HCT116 (cell line): ENCODE results near the gene TRMT1. TPM values are rescaled to one million over a fixed set of nuclear protein-coding genes. Genes with fewer than 3 reads are reported as not detected.

ENCODE experiments used
- ATAC-seq: fragments of 200-7000 bp; cut with Tn5 transposase; 2 replicates; pipeline ENCODE4 v1.9.1; 2020; ENCODE audit warnings: mild to moderate bottlenecking, moderate library complexity
- BruUV-seq: library from RNA; stranded (reverse); fragments of 400-500 nt; replicated peaks from 2 replicates; lab custom pipeline; 2021; lab: Mats Ljungman, UMichigan
- CTCF ChIA-PET: fragments of 300-600 bp; sonication (Branson Sonifier 250); formaldehyde crosslinking; loops from one replicate; lab custom pipeline; 2021; ENCODE audit warnings: antibody characterized with exemption; lab: Charles Lee
- POLR2A ChIA-PET: fragments of 300-600, 350-600 bp; sonication (Branson Sonifier 250); formaldehyde crosslinking; loops from one replicate; lab custom pipeline; 2021; ENCODE audit warnings: antibody characterized with exemption; lab: Charles Lee
- RAD21 ChIA-PET, 2 experiments: fragments of 300-600 bp; sonication (Branson Sonifier 250); formaldehyde crosslinking; loops; one replicate each; lab custom pipeline; 2023; ENCODE audit warnings: low total read pairs in 2 of 2; ENCODE audit not compliant: uncharacterized antibody in 2 of 2, unreplicated experiment in 2 of 2, low non-redundant PET in 1 of 2; lab: Charles Lee
- DNase-seq: peaks from one replicate; pipeline ENCODE4 v3.0.0-alpha.2; 2010; ENCODE audit warnings: low read depth, low spot score
- H2AFZ ChIP-seq: fragments of 200-600 bp; shearing (Covaris generic), sonication (generic); 2 replicates; pipeline ENCODE4 v1.6.1; 2017; ENCODE audit warnings: low read depth, mixed run types, mixed read lengths, antibody characterized with exemption, low read length; ENCODE audit not compliant: poor library complexity, severe bottlenecking
- H3K27ac ChIP-seq: 2 replicates; pipeline ENCODE4 v1.5.1; 2012; ENCODE audit warnings: low read depth, low read length
- H3K27me3 ChIP-seq: fragments of 200-600 bp; sonication (generic); 2 replicates; pipeline ENCODE4 v1.6.1; 2016; ENCODE audit warnings: mixed run types, low read length, mixed read lengths; ENCODE audit not compliant: insufficient read depth
- H3K36me3 ChIP-seq, 2 experiments: fragments of 200-500 bp in 1 of 2; fragments of 200-600 bp in 1 of 2; sonication (Bioruptor generic) in 1 of 2; sonication (generic) in 1 of 2; 2 replicates each; pipeline versions ENCODE4 v1.5.1 to v1.6.1; 2014 to 2016; ENCODE audit warnings: low read length in 2 of 2, inconsistent platforms in 1 of 2, mixed read lengths in 1 of 2, mixed run types in 1 of 2; ENCODE audit not compliant: insufficient read depth in 2 of 2, control insufficient read depth in 1 of 2
- H3K4me1 ChIP-seq, 2 experiments: fragments of 200-600 bp in 1 of 2; sonication (generic) in 1 of 2; 2 replicates each; pipeline versions ENCODE4 v1.5.1 to v1.6.1; 2012 to 2017; ENCODE audit warnings: low read length in 2 of 2, inconsistent platforms in 1 of 2, mild to moderate bottlenecking in 1 of 2, mixed read lengths in 1 of 2, mixed run types in 1 of 2, moderate library complexity in 1 of 2; ENCODE audit not compliant: insufficient read depth in 2 of 2, control insufficient read depth in 1 of 2
- H3K4me2 ChIP-seq: fragments of 200-600 bp; sonication (generic); 2 replicates; pipeline ENCODE4 v1.6.1; 2017; ENCODE audit warnings: mixed run types, low read length, mixed read lengths
- H3K4me3 ChIP-seq, 2 experiments: fragments of 200-600 bp in 1 of 2; sonication (generic) in 1 of 2; replicated peaks in 1 of 2; 2 replicates each; pipeline ENCODE4 v1.5.1; 2011 to 2016; ENCODE audit warnings: low read length in 2 of 2, control low read depth in 1 of 2, low read depth in 1 of 2, mild to moderate bottlenecking in 1 of 2, mixed read lengths in 1 of 2, mixed run types in 1 of 2
- H3K79me2 ChIP-seq: fragments of 200-600 bp; sonication (generic); 2 replicates; pipeline ENCODE4 v1.6.1; 2017; ENCODE audit warnings: mild to moderate bottlenecking, mixed run types, low read length, moderate library complexity, mixed read lengths; ENCODE audit not compliant: insufficient read depth
- H3K9ac ChIP-seq: fragments of 200-600 bp; sonication (generic); 2 replicates; pipeline ENCODE4 v1.6.1; 2016; ENCODE audit warnings: low read length, mixed read lengths
- H3K9me2 ChIP-seq: fragments of 200-600 bp; sonication (generic), shearing (Covaris generic); 2 replicates; pipeline ENCODE4 v1.6.1; 2017; ENCODE audit warnings: mixed run types, mild to moderate bottlenecking, moderate library complexity; ENCODE audit not compliant: insufficient read depth
- H3K9me3 ChIP-seq, 2 experiments: fragments of 200-500 bp in 1 of 2; fragments of 200-600 bp in 1 of 2; sonication (Bioruptor generic) in 1 of 2; sonication (generic) in 1 of 2; 2 replicates each; pipeline ENCODE4 v1.6.1; 2014 to 2017; ENCODE audit warnings: low read length in 2 of 2, mixed read lengths in 2 of 2, inconsistent platforms in 1 of 2, low read depth in 1 of 2, mild to moderate bottlenecking in 1 of 2, mixed run types in 1 of 2, moderate library complexity in 1 of 2; ENCODE audit not compliant: control insufficient read depth in 1 of 2, insufficient read depth in 1 of 2
- H4K20me1 ChIP-seq: fragments of 200-600 bp; sonication (generic), shearing (Covaris generic); 2 replicates; pipeline ENCODE4 v1.6.1; 2017; ENCODE audit warnings: mixed run types, mild to moderate bottlenecking, moderate library complexity; ENCODE audit not compliant: insufficient read depth
- CBX3 ChIP-seq: IDR thresholded peaks from 2 replicates; pipeline ENCODE4 v1.6.1; 2012; ENCODE audit warnings: low read depth
- EGR1 ChIP-seq: IDR thresholded peaks from 2 replicates; pipeline ENCODE4 v1.6.1; 2012; ENCODE audit warnings: low read depth
- EZH2 ChIP-seq: fragments of 200-600 bp; sonication (generic); IDR thresholded peaks from 2 replicates; pipeline ENCODE4 v1.6.1; 2017; ENCODE audit warnings: antibody characterized with exemption, mixed run types
- JUND ChIP-seq: IDR thresholded peaks from 2 replicates; pipeline ENCODE4 v1.6.1; 2012
- POLR2A ChIP-seq: IDR thresholded peaks from 2 replicates; pipeline ENCODE4 v1.7.0; 2011; ENCODE audit warnings: borderline replicate concordance; ENCODE audit not compliant: insufficient read depth, insufficient read length; ENCODE audit errors: extremely low read depth
- RAD21 ChIP-seq: IDR thresholded peaks from 2 replicates; pipeline ENCODE4 v1.6.1; 2012; ENCODE audit warnings: low read depth, mild to moderate bottlenecking
- SIN3A ChIP-seq: IDR thresholded peaks from 2 replicates; pipeline ENCODE4 v1.6.1; 2012; ENCODE audit warnings: low read depth
- SP1 ChIP-seq: IDR thresholded peaks from 2 replicates; pipeline ENCODE4 v1.6.1; 2012; ENCODE audit warnings: low read depth
- SRF ChIP-seq: IDR thresholded peaks from 2 replicates; pipeline ENCODE4 v1.6.1; 2012; ENCODE audit warnings: low read depth
- TCF7L2 ChIP-seq: IDR thresholded peaks from 2 replicates; pipeline ENCODE4 v1.7.0; 2011; ENCODE audit warnings: borderline replicate concordance, inconsistent platforms; ENCODE audit not compliant: insufficient read depth, insufficient read length; ENCODE audit errors: extremely low read depth
- YY1 ChIP-seq: IDR thresholded peaks from 2 replicates; pipeline ENCODE4 v1.6.1; 2011; ENCODE audit warnings: low read length, low read depth, moderate library complexity, mild to moderate bottlenecking; ENCODE audit not compliant: insufficient replicate concordance; ENCODE audit errors: extremely low read depth
- ZBTB33 ChIP-seq: IDR thresholded peaks from 2 replicates; pipeline ENCODE4 v1.6.1; 2011; ENCODE audit warnings: mild to moderate bottlenecking, low read length, moderate library complexity; ENCODE audit not compliant: insufficient replicate concordance; ENCODE audit errors: extremely low read depth
- ZFX ChIP-seq: fragments of 450-650 bp; IDR thresholded peaks from 2 replicates; pipeline ENCODE4 v1.6.1; 2017
- ZNF274 ChIP-seq: fragments of 200-500 bp; sonication (Bioruptor generic); IDR thresholded peaks from 2 replicates; pipeline ENCODE4 v1.6.1; 2014; ENCODE audit warnings: mild to moderate bottlenecking, low read depth, low read length, inconsistent platforms
- intact Hi-C: fragments of 100-400 bp; cut with micrococcal nuclease; formaldehyde crosslinking; loops from 2 replicates; pipeline ENCODE4 v1.10.0; 2022
- total RNA-seq: library from RNA; stranded (reverse); gene quantifications from one replicate; pipeline ENCODE4 v1.2.1, GENCODE V29; 2021; ENCODE audit not compliant: unreplicated experiment
- TF ChIP-seq, protein P1 (sequence below), 3 experiments: fragments of 200-600 bp in 1 of 3; sonication (generic) in 1 of 3; IDR thresholded peaks in 2 of 3; conservative IDR thresholded peaks in 1 of 3; 2 replicates each; pipeline ENCODE4 v1.5.1; 2012 to 2017; ENCODE audit warnings: low read depth in 2 of 3, low read length in 2 of 3, antibody characterized with exemption in 1 of 3, borderline replicate concordance in 1 of 3, control low read depth in 1 of 3, mild to moderate bottlenecking in 1 of 3, mixed read lengths in 1 of 3, mixed run types in 1 of 3, moderate library complexity in 1 of 3; ENCODE audit not compliant: insufficient read depth in 1 of 3

The TRMT1 gene
- total RNA-seq, 1 experiment from 2014 or later, result 84.4 TPM

GRCh38 chr19:13117176-13117771 is 734 bp upstream of the TRMT1 start:
- H3K9me3 ChIP-seq, result no peaks in the 10 kb centered on the region
- H3K27ac ChIP-seq, result peak overlapping the region; percentile 100
- ChIA-PET POLR2A (interaction anchor here (1.6 to 1.8 kb wide), 2 partner anchors 35 to 38 kb away, joined by 7 to 16 read pairs; no protein-coding TSS in a partner anchor), CTCF (interaction anchor here (1.0 to 2.2 kb wide), 7 partner anchors 16 to 152 kb away, joined by 3 to 9 read pairs (median 4); no protein-coding TSS in a partner anchor), RAD21 (interaction anchor here in 1 of 2 experiments (0.7 kb wide), 1 partner anchor 151 kb away, joined by 3 read pairs; no protein-coding TSS in a partner anchor)
- H3K9me2 ChIP-seq, result no peaks in the 10 kb centered on the region
- H2AFZ ChIP-seq, result peak overlapping the region; percentile 3
- H3K4me1 ChIP-seq, result peaks cover 21 to 43% of the 10 kb centered on the region in 2 experiments; a peak in 3 of 4 replicates
- 0 out of 2 replicates have a peak, but pooled peaks have one; percentile 31 for TF ChIP-seq EGR1
- TF ChIP-seq RAD21, result no peak
- peaks cover 15% of the 10 kb centered on the region; the same call in 1 of the 2 replicates for H4K20me1 ChIP-seq
- DNase-seq, result peak; percentile 24
- H3K4me2 ChIP-seq, result peak overlapping the region; percentile 91
- H3K36me3 ChIP-seq, result peaks cover 12 to 40% of the 10 kb centered on the region in 2 experiments; a peak in 3 of 4 replicates
- peak overlapping the region; percentile 97 to 98 for H3K4me3 ChIP-seq
- H3K9ac ChIP-seq, result peak overlapping the region; percentile 98
- intact Hi-C loops, result loop anchor here (2.0 to 5.0 kb wide), 2 partner anchors 34 to 145 kb away; partner anchors contain the start of genes IER2 and STX10
- H3K79me2 ChIP-seq, result peaks cover 79% of the 10 kb centered on the region
- TSS peak; percentile 13 for BruUV-seq
- no peak for ATAC-seq
- H3K27me3 ChIP-seq, result no peaks in the 10 kb centered on the region

DNA sequence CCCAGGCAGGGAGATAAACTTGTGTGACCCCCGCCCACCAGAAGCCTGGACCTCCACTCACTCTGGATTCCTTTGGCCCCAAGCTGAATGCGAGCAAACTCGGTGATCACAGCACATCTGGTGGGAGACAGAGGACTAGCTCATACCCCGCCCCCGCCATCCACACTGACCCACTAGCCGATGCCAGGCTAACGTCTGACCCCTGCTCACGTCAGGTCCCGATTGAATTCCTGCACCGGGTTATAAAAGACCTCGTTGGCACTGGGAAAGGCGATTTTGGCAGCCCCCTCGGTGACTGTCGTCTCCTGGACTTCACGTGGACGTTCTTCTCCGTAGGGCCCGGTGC is 631 bp downstream of the TRMT1 start:
- ATAC-seq, result no peak
- BruUV-seq, result no TSS peak
- no peaks in the 10 kb centered on the region for H3K9me2 ChIP-seq
- H3K4me2 ChIP-seq, result peak overlapping the region; percentile 91
- H3K4me1 ChIP-seq, result peaks cover 21 to 33% of the 10 kb centered on the region in 2 experiments; a peak in 3 of 4 replicates
- intact Hi-C loops, result loop anchor here (2.0 to 5.0 kb wide), 2 partner anchors 35 to 146 kb away; partner anchors contain the start of genes IER2 and STX10
- no peaks in the 10 kb centered on the region for H3K27me3 ChIP-seq
- H3K9me3 ChIP-seq, result no peaks in the 10 kb centered on the region
- peak overlapping the region; percentile 97 to 98 for H3K4me3 ChIP-seq
- H3K9ac ChIP-seq, result peak overlapping the region; percentile 98
- ChIA-PET POLR2A (interaction anchor here (1.0 kb wide), 1 partner anchor 37 kb away, joined by 3 read pairs; no protein-coding TSS in a partner anchor), RAD21 (no interaction called here), CTCF (no interaction called here)
- no peak for DNase-seq
- peak overlapping the region; percentile 100 for H3K27ac ChIP-seq
- peaks cover 8 to 29% of the 10 kb centered on the region in 2 experiments; a peak in 3 of 4 replicates for H3K36me3 ChIP-seq
- H3K79me2 ChIP-seq, result peaks cover 65% of the 10 kb centered on the region
- H4K20me1 ChIP-seq, result peaks cover 6% of the 10 kb centered on the region; the same call in 1 of the 2 replicates
- no peak overlapping the region for H2AFZ ChIP-seq
- TF ChIP-seq EZH2 (no peak), CBX3 (no peak), SIN3A (no peak), ZFX (no peak), ZBTB33 (no peak), SP1 (no peak), POLR2A (no peak), YY1 (no peak), JUND (no peak), TCF7L2 (no peak), ZNF274 (no peak), SRF (no peak)
- TF ChIP-seq, protein P1, sequence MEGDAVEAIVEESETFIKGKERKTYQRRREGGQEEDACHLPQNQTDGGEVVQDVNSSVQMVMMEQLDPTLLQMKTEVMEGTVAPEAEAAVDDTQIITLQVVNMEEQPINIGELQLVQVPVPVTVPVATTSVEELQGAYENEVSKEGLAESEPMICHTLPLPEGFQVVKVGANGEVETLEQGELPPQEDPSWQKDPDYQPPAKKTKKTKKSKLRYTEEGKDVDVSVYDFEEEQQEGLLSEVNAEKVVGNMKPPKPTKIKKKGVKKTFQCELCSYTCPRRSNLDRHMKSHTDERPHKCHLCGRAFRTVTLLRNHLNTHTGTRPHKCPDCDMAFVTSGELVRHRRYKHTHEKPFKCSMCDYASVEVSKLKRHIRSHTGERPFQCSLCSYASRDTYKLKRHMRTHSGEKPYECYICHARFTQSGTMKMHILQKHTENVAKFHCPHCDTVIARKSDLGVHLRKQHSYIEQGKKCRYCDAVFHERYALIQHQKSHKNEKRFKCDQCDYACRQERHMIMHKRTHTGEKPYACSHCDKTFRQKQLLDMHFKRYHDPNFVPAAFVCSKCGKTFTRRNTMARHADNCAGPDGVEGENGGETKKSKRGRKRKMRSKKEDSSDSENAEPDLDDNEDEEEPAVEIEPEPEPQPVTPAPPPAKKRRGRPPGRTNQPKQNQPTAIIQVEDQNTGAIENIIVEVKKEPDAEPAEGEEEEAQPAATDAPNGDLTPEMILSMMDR (IDR thresholded peaks at IDR 0.05 in 2 of 3, conservative IDR thresholded peaks at IDR 0.05 in 1 of 3; ENCODE audit: borderline replicate concordance in 1 of 3, insufficient read depth in 1 of 3, low read depth in 2 of 3, low read length in 2 of 3), result no peak
